T1000 (cell line): Measurements from ENCODE around the gene RPL18A.
"Not testable (repeated sequence)": the region's sequence is repeated elsewhere in the genome, so short reads cannot be mapped to it uniquely, and the experiment has no call there.

Experiments
- DNase-seq: peaks from one replicate; lab custom pipeline; 2025; ENCODE audit warnings: mixed read lengths; lab: John Stamatoyannopoulos, UW

The RPL18A gene

DNA sequence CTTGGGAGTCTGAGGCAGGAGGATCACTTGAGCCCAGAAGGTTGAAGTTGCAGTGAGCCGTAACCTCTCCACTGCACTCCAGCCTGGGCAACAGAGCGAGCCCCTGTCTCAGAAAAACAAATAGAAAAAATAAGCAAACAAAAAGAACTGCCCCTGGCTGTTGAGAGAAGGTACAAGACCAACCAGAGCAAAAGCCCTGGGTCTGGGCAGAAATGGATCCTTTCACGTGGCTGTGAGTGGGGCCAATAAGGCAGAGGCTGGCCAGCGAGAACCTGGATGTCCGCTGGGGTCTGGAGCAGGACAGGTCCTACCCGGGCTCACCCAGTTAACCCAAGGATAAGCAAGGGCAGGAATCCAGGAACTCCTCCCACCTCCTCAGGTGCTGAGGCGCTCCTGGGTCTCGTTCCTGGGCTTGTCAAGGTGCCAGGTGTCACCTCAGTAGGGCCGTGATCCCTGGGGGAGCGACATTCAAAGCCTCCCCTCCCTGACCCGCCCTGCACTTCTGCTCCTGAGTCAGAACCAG lies 7.3 kb downstream of the RPL18A start:
- DNase-seq: no peak

DNA sequence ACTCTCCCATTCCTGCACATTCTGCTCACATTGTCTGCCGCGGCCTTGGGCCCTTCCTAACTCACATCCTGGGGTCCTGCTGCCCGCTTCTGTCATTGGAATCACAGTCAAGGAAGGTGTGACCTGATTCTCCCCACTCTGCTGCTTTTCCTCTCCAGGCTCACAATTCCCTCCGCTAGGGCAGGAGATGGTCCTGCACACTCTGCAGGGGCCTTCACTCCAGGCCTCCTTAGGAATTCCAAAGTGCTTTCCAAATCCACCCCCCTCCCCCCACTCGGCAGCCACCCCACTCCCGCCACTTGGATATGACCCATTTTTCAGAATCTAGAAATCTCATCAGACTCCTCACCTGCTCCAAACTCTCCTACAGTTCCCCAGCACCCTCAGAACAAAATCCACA lies 9.0 kb downstream of the RPL18A start:
- no peak for DNase-seq

DNA sequence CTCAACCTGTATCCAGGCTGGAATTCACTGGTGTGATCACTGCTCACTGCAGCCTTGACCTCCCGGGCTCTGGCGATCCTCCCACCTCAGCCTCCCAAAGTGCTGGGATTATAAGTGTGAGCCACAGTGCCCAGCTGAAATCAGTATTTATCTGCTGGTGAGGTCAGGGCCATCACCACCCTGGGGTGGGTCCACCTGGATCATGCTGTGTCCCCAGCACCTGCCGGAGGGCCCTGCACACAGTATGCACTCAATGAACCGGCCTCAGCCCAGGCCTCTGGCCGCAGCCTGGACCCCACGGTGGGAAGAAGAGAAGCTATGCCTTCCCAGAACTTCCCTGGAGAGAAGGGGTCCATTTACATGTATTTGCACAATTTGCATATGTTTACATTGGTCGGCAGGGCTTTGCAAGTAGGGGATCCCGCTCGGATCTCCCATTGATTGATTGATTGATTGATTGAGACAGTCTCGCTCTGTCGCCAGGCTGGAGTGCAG lies 9.5 kb downstream of the RPL18A start:
- no peak for DNase-seq

DNA sequence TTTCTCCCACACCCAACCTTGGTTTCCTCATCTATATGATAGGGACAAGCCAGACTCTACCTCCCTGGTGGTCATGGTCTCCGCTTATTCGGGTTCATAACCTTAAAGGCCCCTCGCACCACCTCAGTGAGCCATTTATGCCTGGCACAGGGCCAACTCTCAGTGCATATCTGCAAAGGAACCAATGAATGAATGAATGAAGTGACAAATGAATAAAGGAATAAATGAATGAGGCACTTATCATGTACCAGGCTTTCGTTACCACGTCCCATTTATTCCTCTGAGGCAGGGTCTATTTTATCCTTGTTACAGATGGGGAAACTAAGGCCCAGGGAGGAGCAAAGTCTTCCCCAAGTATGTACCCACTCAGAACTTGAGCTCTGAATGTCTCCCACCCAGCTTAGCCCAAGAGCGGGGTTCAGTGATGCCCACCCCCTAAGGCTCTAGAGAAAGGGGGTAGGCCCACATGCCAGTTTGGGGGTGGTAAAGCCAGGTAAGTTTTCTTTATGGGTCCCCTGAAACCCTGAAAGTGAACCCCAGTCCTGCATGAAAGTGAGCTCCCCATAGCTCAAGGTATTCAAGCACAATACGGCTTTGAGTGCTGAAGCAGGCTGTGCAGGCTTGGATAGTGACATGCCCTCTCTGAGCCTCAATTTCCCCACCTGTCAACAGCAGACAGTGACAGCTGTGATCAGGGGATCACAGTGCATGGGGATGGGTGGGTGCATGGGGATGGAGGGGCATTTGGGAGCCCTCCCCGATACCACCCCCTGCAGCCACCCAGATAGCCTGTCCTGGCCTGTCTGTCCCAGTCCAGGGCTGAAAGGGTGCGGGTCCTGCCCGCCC lies 11.5 kb downstream of the RPL18A start:
- no peak for DNase-seq

DNA sequence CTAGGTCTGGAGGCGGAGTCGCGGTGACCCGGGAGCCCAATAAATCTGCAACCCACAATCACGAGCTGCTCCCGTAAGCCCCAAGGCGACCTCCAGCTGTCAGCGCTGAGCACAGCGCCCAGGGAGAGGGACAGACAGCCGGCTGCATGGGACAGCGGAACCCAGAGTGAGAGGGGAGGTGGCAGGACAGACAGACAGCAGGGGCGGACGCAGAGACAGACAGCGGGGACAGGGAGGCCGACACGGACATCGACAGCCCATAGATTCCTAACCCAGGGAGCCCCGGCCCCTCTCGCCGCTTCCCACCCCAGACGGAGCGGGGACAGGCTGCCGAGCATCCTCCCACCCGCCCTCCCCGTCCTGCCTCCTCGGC lies 12.2 kb downstream of the RPL18A start, which contains the start of gene SLC5A5:
Gene SLC5A5 (plus strand): TSS at position 68 of the 373 bp plus-strand sequence. CDS start 375 bp downstream, outside the sequence.
- DNase-seq: no peak

DNA sequence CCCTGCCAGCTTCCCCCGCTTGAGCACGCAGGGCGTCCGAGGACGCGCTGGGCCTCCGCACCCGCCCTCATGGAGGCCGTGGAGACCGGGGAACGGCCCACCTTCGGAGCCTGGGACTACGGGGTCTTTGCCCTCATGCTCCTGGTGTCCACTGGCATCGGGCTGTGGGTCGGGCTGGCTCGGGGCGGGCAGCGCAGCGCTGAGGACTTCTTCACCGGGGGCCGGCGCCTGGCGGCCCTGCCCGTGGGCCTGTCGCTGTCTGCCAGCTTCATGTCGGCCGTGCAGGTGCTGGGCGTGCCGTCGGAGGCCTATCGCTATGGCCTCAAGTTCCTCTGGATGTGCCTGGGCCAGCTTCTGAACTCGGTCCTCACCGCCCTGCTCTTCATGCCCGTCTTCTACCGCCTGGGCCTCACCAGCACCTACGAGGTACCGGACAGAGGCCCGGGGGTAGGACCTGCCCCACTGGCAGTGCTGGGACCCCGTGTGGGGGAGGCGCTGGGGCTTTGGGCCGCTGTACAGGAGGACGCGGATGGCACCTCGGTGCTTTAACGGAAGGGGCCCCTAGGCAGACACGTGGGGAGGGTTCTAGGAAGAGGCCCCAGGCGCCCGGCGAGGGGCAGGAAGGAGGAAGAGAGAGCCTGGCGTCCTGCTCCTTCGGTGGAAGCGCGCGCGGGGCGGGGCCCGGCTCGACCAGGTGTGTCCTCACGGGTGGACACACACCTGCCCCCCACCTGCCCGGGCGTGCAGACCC lies 12.7 kb downstream of the RPL18A start:
- DNase-seq: no peak

DNA sequence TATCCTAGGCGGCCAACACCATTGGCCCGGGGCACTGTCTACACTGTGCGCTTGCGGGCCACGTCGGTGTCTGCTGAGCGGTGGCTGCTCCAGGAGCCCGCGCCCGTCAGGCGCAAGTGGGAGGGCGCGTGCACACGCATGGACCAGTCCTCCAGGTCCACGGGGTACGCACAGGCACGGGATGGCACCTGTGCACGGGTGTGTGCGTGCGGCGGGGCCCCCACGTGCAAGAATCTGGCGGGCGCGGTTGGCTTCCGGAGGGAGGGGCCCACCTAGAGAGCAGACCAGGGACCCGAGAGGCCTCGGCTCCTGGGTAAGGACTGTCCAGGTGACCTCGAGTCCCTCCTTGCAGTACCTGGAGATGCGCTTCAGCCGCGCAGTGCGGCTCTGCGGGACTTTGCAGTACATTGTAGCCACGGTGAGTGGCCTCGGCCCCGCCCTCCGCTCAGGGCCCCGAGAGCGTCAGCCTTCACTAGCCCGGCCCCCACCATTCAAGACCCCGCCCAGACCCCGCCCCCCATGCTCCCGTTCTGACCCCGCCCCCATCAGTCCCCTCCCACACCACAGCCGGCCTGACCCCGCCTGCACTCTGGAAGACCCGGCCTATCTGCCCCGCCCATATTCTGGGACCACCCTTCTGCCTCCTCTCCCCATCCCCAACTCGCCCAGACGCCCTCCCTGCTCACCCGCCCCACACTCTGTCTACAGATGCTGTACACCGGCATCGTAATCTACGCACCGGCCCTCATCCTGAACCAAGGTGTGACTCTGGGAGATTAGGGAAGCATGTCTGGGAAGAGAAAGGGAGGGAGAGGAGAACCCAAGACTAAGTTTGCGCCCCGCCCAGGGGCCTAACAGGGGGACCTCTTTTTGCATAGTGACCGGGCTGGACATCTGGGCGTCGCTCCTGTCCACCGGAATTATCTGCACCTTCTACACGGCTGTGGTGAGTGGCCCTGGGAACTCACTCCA lies 14.4 kb downstream of the RPL18A start:
- no peak for DNase-seq

DNA sequence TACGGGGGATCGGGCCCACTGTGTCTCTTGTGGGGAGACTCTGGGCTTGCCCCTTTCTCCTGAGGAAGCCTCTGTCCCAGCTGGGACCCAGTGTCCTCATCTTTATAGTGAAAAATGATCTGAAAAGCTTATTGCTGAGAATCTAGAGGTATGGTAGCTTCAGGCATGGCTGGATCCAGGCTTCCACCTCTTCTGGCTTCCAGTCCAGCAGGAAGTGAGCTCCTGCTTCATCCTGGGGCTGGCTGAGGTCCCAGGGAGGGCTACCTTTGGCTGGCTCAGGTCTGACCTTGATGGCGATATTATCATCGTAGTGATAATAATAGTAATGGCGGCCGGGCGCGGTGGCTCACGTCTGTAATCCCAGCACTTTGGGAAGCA lies 15.0 kb downstream of the RPL18A start:
- no peak for DNase-seq

DNA sequence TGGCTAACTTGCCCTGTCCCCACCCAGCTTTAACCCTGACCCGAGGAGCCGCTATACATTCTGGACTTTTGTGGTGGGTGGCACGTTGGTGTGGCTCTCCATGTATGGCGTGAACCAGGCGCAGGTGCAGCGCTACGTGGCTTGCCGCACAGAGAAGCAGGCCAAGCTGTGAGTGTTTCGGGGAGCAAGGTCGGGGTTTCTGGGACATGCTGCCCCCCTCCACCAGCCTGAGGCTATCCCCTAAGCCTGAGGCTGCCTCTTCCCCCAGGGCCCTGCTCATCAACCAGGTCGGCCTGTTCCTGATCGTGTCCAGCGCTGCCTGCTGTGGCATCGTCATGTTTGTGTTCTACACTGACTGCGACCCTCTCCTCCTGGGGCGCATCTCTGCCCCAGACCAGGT lies 18.0 kb downstream of the RPL18A start:
- DNase-seq: no peak

DNA sequence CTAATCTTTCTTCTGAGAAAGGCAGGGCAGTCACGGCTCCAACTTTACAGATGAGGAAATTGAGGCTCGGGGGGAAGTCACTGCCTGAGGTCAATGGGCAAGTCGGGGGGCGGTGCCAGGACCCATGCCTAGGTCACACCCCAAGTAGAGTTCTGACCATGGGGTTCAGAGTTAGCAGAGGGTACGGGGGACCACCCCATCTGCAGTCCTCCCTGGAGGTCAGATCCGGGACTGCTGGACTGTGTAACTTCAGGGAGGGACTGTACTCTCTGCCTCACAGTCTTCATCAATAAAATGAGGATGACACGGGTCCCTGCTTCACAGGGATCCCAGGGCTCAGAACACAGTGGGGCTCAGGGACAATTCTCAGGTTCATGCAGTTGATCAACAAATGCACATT lies 19.8 kb downstream of the RPL18A start:
- no peak for DNase-seq

DNA sequence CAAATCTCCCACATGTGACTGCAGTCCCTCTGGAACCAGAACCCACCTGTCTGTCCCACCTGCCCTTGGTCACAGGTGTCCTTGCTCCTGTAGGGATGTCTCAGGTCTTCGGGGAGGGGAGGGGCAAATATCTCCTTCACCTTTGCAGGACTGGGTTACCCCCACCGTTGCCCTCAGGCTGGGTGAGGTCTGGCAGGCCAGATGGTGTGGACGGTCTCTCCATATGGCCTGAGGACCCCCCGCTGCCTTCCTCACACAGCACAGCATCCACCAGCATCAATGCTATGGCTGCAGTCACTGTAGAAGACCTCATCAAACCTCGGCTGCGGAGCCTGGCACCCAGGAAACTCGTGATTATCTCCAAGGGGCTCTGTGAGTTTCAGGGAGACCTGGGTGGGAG lies 22.0 kb downstream of the RPL18A start:
- DNase-seq: no peak

DNA sequence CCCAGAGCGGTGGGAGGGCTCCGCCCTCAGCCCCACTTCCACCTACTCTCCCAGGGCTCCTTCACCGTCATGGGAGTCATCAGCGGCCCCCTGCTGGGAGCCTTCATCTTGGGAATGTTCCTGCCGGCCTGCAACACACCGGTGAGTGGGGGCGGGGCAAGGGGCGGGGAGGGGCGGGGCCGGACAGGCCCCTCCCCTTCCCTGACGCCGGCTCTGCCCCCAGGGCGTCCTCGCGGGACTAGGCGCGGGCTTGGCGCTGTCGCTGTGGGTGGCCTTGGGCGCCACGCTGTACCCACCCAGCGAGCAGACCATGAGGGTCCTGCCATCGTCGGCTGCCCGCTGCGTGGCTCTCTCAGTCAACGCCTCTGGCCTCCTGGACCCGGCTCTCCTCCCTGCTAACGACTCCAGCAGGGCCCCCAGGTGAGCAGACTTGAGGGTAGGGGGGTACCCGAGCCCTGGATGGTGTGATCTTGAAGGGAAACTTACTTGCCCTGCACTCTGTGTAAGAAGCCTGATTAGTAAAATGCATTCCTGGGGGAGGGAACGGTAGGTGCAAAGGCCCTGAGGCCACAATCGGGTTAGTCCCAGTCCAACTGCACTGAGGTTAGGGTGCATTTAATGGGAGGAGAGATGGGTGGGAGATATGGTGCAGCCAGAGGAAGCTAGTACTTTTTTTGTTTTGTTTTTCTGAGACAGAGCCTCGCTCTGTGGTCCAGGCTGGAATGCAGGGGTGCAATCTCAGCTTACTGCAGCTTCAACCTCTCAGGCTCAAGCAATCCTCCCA lies 24.1 kb downstream of the RPL18A start:
- no peak for DNase-seq

DNA sequence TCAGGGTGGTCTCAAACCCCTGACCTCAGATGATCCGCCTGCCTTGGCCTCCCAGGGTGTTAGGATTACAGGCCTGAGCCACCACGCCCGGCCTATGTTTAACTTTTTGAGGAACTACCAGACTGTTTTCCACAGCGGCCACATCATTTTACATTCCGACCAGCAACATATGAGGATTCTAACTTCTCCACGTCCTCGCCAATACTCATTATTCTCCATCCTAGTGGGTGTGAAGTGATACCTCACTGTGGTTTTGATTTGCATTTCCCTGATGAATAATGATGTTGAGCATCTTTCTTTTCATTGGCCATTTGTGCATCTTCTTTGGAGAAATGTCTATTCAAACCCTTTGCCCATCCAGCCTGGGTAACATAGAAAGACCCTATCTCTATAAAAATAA lies 26.8 kb downstream of the RPL18A start:
- DNase-seq: no peak

DNA sequence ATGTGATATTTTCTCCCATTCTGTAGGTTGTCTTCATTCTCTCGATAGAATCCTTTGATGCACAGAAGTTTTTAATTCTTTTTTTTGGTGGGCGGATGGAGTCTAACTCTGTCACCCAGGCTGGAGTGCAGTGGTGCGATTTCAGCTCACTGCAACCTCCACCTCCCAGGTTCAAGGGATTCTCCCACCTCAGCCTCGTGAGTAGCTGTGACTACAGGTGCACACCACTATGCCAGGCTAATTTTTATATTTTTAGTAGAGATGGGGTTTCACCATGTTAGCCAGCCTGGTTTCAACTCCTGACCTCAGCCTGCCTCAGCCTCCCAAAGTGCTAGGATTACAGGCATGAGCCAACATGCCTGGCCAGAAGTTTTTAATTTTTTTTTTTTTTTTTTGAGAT lies 27.5 kb downstream of the RPL18A start:
- DNase-seq: not testable (repeated sequence)

DNA sequence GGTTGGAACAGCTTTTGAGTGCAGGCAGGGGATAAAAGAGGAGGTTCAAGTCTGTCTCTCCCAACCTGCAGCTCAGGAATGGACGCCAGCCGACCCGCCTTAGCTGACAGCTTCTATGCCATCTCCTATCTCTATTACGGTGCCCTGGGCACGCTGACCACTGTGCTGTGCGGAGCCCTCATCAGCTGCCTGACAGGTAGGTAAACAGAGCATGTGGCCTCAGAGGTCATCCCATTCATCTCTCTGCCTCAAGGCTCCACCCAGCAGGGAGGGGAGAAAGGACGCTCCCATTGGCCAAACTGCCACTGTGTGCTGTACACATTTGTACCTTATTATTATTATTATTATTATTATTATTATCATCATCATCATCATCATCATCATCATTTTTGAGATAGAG lies 28.6 kb downstream of the RPL18A start:
- no peak for DNase-seq

DNA sequence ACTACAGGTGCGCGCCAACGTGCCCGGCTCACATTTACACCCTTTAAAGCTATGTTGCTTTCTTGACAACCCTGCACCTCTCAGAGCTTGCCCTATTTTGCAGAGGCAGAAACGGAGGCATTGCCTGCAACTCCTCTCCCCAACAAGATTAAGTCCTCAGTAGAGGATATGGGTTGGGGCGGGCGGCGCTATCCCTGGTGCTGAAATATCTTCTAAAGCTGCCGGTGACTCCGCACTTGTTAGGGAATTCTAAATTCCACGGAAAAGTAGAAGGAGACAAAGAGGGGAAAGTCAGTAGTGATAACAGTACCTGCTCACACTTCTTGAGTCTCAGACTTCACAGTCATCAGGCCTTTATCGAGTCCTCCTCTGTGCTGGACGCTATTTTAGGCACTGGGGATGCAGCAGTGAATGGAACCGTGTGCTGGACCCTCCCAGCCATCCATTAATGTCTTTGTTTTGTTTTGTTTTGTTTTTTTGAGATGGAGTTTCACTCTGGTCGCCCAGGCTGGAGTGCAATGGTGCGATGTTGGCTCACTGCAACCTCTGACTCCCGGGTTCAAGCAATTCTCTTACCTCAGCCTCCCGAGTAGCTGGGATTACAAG lies 30.0 kb downstream of the RPL18A start:
- no peak for DNase-seq

DNA sequence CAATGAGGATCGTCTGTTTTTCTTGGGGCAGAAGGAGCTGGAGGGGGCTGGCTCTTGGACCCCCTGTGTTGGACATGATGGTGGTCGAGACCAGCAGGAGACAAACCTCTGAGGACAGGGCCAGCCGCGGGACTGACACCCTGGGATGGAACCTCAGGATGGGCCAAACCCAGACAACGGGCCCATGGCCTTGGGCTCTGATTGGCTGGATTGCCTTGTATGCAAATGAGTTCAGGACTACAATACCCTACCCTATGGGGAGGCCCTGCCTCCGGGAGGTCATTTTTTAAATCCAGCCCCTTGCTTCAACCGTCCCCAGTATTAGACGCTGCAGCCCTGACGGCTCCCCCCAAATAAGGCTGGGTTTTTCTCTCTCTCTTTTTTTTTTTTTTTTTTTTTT lies 34.1 kb downstream of the RPL18A start:
- no peak for DNase-seq

DNA sequence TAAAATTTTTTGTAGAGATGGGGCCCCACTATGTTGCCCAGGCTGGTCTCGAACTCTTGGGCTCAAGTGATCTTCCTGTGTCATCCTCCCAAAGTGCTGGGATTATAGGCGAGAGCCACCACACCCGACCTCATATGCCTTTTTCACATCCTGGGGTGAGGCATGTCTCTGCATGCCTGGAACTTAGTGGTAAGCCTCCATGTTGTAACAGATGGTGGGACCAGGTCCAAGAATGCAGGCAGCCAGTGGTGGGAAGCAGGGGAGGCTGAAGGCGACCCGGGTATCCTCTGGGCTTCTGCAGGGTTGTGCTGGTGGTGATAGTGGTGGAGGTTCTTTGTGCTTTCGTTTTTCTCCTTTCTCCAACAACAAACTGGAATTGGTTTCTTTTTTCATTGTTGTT lies 43.0 kb downstream of the RPL18A start:
- DNase-seq: no peak

DNA sequence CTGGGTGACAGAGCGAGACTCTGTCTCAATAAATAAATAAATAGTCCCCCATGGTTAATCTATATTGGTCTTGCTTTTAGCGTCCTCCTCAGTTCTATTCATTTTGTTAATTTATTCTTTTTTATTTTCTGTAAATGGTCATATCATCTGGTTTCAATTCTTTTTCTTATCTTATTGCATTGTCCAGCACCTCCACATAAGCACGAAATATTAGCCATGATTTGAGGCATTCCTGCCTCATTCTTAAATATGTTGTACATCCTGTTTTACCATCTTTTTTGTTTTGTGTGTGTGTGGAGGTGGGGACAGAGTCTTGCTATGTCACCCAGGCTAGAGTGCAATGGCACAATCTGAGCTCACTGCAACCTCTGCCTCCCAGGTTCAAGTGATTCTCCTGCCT lies 48.5 kb downstream of the RPL18A start:
- DNase-seq: no peak

DNA sequence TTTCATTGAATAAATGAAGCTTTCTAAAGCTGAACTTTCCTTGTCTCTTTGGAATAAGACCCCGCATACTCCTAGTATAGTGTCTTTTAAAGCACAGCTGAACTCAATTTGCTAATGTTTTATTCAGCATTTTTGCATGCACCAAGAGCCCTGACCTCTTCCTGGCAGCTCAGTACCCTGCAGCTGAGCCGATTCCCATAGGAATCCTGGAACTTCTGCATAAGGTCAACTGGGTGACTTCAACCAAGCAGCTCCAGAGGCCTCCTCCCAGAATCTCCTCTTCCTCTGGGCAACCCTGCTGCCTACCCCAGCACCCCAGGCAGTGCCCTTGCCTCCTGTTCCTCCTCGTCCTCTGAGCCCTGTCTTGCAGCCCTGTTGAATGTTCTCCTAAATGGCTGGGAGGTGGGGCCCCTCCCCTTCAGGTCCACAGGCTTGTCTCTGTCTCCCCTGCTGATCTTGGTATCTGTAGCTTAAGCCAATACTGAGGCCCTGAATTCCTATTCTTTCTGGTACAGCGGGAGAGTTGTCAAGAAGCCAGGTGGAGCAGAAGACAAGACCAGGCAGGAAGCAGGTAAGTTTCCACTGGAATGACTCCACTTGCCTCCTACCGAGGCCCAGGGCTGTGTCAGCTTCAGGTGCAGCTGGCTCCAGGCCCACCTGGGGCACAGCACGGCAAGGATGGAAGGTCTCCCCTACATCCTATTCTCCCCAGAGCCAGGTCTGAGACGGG lies 49.5 kb downstream of the RPL18A start:
- no peak for DNase-seq
